ENCODE measurements around the gene POLRMT.

POLRMT gene

DNA sequence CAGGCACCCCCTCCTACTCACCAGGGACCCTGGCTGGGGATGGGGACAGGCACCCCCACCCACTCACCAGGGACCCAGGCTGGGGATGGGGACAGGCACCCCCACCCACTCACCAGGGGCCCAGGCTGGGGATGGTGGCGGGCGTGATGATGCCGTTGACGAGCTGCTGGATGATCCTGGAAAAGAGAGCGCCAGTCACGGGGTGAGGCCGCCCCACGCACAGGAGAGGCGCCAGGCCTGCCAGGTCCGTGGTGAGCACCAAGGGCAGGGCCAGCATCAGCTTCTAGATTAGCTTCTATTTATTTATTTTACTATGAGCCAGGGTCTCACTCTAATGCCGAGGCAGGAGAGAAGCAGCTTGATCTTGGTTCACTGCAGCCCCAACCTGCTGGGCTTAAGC lies 16.8 kb upstream of the POLRMT start:
- no peak for TF ChIP-seq TEAD4 (IDR thresholded peaks at IDR 0.05)
- TF ChIP-seq TAF1 (IDR thresholded peaks at IDR 0.05; ENCODE audit: low read depth) = no peak
- no peak for TF ChIP-seq CREB1 (IDR thresholded peaks at IDR 0.05; ENCODE audit: low read depth)
- no peak for TF ChIP-seq RAD21 (IDR thresholded peaks at IDR 0.05; ENCODE audit: low read depth)
- TF ChIP-seq YY1 (IDR thresholded peaks at IDR 0.05; ENCODE audit: low read depth) = no peak
- no peak for TF ChIP-seq EGR1 (IDR thresholded peaks at IDR 0.05)
- TF ChIP-seq FOXM1 (IDR thresholded peaks at IDR 0.05; ENCODE audit: borderline replicate concordance, low read depth) = no peak
- TF ChIP-seq, protein P1, sequence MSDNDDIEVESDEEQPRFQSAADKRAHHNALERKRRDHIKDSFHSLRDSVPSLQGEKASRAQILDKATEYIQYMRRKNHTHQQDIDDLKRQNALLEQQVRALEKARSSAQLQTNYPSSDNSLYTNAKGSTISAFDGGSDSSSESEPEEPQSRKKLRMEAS (IDR thresholded peaks at IDR 0.05) = no peak
- no peak for TF ChIP-seq TCF12 (IDR thresholded peaks at IDR 0.05; ENCODE audit: low read depth)
- TF ChIP-seq CEBPB (IDR thresholded peaks at IDR 0.05) = no peak
- TF ChIP-seq, protein P2, sequence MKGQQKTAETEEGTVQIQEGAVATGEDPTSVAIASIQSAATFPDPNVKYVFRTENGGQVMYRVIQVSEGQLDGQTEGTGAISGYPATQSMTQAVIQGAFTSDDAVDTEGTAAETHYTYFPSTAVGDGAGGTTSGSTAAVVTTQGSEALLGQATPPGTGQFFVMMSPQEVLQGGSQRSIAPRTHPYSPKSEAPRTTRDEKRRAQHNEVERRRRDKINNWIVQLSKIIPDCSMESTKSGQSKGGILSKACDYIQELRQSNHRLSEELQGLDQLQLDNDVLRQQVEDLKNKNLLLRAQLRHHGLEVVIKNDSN (IDR thresholded peaks at IDR 0.05) = no peak
- TF ChIP-seq, protein P3, sequence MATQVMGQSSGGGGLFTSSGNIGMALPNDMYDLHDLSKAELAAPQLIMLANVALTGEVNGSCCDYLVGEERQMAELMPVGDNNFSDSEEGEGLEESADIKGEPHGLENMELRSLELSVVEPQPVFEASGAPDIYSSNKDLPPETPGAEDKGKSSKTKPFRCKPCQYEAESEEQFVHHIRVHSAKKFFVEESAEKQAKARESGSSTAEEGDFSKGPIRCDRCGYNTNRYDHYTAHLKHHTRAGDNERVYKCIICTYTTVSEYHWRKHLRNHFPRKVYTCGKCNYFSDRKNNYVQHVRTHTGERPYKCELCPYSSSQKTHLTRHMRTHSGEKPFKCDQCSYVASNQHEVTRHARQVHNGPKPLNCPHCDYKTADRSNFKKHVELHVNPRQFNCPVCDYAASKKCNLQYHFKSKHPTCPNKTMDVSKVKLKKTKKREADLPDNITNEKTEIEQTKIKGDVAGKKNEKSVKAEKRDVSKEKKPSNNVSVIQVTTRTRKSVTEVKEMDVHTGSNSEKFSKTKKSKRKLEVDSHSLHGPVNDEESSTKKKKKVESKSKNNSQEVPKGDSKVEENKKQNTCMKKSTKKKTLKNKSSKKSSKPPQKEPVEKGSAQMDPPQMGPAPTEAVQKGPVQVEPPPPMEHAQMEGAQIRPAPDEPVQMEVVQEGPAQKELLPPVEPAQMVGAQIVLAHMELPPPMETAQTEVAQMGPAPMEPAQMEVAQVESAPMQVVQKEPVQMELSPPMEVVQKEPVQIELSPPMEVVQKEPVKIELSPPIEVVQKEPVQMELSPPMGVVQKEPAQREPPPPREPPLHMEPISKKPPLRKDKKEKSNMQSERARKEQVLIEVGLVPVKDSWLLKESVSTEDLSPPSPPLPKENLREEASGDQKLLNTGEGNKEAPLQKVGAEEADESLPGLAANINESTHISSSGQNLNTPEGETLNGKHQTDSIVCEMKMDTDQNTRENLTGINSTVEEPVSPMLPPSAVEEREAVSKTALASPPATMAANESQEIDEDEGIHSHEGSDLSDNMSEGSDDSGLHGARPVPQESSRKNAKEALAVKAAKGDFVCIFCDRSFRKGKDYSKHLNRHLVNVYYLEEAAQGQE (IDR thresholded peaks at IDR 0.05; ENCODE audit: low read depth) = no peak
- no peak for TF ChIP-seq NFIC (IDR thresholded peaks at IDR 0.05)

DNA sequence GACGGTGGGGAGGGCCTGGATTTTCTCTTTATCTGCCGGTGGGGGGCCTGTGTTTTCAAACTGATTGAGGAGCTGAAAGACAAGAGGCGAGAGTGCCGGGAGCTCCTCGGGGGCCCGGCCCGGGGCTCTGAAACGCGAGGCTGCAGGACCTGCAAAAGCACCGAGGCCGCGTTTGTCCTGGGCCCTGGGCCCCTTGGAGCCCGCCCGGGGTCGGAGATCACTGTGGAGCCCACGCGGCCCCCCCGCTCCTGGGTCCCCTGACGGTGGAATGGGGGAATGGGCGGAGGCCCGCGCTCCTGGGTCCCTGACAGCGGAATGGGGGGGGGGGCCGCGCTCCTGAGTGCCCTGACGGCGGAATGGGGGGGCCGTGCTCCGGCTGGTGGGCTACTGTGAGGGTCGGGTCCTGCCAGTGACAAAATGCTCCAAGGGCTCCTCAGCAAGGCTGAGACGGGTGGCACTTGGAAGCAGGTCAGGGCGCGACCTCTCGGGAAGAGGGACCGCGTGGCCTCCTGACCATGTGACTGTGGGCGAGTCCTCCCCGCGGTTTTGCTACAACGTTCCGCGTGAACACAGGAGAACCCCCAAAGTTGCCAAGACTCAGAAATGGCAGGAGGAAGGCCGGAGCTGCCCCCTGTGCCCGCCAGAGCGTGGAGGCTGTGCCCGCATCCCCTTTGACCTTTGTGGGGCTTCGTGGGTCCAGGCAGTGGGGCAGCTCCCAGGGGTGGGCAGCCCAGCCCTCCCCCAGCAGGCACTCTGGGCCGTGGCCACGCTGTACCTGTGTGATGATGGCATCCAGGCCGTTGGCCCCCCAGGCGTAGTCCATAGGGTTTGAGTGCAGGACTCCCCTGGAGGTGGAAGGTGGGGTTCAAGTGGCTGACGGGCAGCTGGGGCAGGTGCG lies 15.8 kb upstream of the POLRMT start:
- TF ChIP-seq, protein P3 (IDR thresholded peaks at IDR 0.05; ENCODE audit: low read depth) = no peak
- TF ChIP-seq RAD21 (IDR thresholded peaks at IDR 0.05; ENCODE audit: low read depth) = no peak
- no peak for TF ChIP-seq EP300 (IDR thresholded peaks at IDR 0.05; ENCODE audit: borderline replicate concordance)
- TF ChIP-seq CEBPB (IDR thresholded peaks at IDR 0.05) = no peak
- TF ChIP-seq TEAD4 (IDR thresholded peaks at IDR 0.05) = no peak
- no peak for TF ChIP-seq TCF12 (IDR thresholded peaks at IDR 0.05; ENCODE audit: low read depth)
- no peak for TF ChIP-seq TAF1 (IDR thresholded peaks at IDR 0.05; ENCODE audit: low read depth)
- TF ChIP-seq ZBTB7A (IDR thresholded peaks at IDR 0.05; ENCODE audit: low read depth) = no peak
- TF ChIP-seq, protein P1 (IDR thresholded peaks at IDR 0.05) = no peak
- TF ChIP-seq, protein P2 (IDR thresholded peaks at IDR 0.05) = no peak

DNA sequence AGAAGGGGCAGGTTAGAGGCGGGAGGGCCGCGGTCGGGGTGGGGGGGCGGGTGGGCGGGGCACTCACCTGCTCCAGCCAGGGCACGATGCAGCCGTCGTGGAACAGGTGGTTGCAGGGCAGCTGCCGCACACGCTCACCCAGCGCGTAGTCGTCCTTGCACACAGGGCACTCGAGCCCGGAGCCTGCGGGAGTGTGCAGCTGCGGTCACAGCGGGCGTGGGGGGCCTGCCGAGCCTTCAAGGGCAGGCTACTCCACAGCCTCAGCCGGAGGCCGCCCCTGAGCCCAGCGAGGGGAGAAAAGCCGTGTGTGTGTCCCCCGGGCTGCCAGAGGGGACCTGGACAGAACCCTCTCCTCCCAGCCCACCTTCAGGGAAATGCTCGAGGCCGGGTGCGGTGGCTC lies 15.0 kb upstream of the POLRMT start:
- TF ChIP-seq, protein P1 (IDR thresholded peaks at IDR 0.05) = no peak
- TF ChIP-seq FOXM1 (IDR thresholded peaks at IDR 0.05; ENCODE audit: borderline replicate concordance, low read depth) (no peak), EP300 (IDR thresholded peaks at IDR 0.05; ENCODE audit: borderline replicate concordance) (no peak)
- TF ChIP-seq, protein P2 (IDR thresholded peaks at IDR 0.05) = no peak
- TF ChIP-seq, protein P3 (IDR thresholded peaks at IDR 0.05; ENCODE audit: low read depth) = no peak

All from Ishikawa (cell line).